ENCODE results near the gene ST3GAL4.

The ST3GAL4 gene

GRCh38 chr11:126352163-126352562 lies 3.3 kb upstream of the ST3GAL4 start:
- TF ChIP-seq, protein P1, sequence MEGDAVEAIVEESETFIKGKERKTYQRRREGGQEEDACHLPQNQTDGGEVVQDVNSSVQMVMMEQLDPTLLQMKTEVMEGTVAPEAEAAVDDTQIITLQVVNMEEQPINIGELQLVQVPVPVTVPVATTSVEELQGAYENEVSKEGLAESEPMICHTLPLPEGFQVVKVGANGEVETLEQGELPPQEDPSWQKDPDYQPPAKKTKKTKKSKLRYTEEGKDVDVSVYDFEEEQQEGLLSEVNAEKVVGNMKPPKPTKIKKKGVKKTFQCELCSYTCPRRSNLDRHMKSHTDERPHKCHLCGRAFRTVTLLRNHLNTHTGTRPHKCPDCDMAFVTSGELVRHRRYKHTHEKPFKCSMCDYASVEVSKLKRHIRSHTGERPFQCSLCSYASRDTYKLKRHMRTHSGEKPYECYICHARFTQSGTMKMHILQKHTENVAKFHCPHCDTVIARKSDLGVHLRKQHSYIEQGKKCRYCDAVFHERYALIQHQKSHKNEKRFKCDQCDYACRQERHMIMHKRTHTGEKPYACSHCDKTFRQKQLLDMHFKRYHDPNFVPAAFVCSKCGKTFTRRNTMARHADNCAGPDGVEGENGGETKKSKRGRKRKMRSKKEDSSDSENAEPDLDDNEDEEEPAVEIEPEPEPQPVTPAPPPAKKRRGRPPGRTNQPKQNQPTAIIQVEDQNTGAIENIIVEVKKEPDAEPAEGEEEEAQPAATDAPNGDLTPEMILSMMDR (IDR thresholded peaks at IDR 0.05; ENCODE audit: low read depth, low read length, missing control alignments): no peak
- H3K4me3 ChIP-seq (replicated peaks; ENCODE audit: low read depth, low read length): no peak overlapping the region

DNA sequence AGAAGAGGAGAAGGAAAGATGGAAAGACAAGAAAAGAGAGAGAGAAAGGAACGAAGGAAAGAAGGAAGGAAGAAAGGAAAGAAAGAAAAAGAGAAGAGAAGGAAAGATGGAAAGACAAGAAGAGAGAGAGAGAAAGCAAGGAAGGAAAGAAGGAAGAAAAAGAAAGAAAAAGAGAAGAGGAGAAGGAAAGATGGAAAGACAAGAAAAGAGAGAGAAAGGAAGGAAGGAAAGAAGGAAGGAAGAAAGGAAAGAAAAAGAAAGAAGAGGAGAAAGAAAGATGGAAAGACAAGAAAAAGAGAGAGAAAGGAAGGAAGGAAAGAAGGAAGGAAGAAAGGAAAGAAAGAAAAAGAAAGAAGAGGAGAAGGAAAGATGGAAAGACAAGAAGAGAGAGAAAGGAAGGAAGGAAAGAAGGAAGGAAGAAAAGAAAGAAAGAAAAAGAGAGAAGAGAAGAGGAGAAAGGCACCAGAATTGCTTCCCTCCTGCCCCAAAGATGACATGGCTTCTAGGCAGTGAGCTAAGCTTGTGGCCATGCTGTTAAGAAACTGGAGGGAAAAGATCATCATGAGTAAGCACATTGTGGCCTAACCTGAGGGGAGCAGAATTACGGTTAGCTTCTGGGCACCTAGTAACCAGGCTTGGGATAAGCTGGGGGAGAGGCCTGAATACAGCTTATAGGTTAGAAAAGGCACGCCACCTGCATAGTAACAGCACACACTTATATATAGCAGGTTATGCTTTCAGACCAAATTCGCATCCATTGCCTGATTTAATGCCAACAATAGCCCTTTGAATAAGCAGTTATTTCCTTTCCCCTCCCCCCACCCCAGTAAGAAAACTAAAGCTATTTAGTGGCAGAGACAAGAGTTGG lies 2.3 kb upstream of the ST3GAL4 start:
- H3K4me3 ChIP-seq (replicated peaks; ENCODE audit: low read depth, low read length): peak overlapping the region; percentile 5
- peak; percentile 32 for DNase-seq (ENCODE audit: extremely low read depth, low read depth)
- TF ChIP-seq, protein P1 (IDR thresholded peaks at IDR 0.05; ENCODE audit: low read depth, low read length, missing control alignments): no peak

More at GRCh38 chr11:126352163-126352562, 3.3 kb upstream of the ST3GAL4 start:
- DNase-seq (ENCODE audit: extremely low read depth, low read depth): no peak

DNA sequence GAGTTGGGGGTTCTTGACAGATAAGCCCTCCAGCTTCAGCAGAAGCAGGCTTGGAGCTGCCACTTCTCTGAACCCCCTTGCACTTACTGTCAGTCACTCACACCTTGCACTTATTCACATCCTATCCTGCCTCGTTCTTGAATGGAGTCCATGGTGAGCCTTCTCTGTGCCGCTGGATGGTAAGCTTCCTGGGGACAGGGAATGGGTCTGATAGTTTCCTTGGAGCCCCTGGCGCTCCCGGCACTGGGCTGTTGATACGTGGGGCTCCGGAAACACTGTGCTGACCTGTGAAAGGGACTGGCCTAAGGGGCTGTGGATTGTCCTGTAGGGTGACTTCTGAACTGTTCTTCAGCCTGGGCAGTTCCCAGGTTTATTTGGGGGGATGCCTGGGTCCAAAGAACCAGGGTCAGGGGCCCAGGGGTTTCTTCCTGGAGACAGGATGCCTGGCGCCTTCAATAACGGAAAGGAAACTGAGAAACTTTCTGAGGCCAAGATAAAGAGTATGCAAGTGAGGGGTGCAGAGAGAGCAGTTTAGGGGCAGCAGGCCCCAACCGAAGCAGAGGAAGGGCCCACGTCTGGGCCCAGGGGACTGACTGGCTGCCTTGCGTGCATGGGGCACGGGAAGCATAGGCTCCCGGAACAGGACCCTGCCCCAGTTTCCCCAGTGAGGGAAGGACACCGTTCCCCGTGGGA lies 709 bp upstream of the ST3GAL4 start:
- DNase-seq (ENCODE audit: extremely low read depth, low read depth): no peak
- TF ChIP-seq, protein P1 (IDR thresholded peaks at IDR 0.05; ENCODE audit: low read depth, low read length, missing control alignments): no peak
- H3K4me3 ChIP-seq (replicated peaks; ENCODE audit: low read depth, low read length): peak overlapping the region; percentile 60

GRCh38 chr11:126355926-126356897 lies 726 bp downstream of the ST3GAL4 start:
- no peak for DNase-seq (ENCODE audit: extremely low read depth, low read depth)
- H3K4me3 ChIP-seq (replicated peaks; ENCODE audit: low read depth, low read length): peak overlapping the region; percentile 60
- TF ChIP-seq, protein P1 (IDR thresholded peaks at IDR 0.05; ENCODE audit: low read depth, low read length, missing control alignments): no peak

DNA sequence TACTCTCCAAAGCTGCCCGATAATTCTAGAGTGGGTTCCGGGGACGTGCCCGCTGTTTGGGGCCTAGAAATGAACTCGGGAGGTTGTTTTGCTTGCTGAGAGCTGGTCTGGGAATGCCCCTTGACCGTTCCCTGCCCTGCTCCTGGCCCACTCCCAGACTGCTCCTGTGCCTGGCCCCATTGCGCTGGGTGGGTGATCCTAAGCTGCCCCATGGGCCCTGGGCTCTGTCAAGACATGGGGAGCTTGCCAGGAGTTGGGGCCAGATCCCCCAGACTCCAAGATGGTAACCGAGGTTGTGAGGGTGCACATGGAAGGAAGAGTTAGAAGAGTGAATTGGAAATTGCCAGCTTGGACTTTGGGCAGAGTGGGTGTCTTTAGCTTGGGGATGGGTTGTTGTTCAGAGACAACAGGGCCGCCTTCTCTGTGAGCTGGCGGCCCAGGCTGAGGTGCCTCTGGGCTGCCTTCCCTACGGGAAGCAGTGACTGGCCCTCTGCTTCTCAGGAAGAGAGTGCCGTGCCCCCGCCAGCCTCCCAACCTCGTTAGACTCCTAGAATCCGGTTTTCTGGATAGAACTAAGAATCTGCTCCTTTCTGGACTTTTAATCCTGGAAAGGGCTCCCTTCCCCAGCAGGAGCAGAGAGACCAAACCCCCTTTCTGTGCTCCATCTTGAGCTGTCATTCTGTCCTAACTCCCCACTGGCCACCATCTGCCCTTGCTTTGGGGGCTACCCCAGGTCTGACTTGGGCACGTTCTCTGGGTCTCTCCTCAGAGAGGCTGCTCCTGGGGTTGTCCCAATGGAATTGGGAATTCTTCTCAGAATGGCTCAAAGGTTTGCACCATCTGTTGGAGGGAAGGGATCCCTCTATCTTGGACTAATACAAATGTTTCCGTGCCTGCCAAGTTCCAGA lies 1.8 kb downstream of the ST3GAL4 start:
- TF ChIP-seq, protein P1 (IDR thresholded peaks at IDR 0.05; ENCODE audit: low read depth, low read length, missing control alignments): no peak
- DNase-seq (ENCODE audit: extremely low read depth, low read depth): no peak
- peak overlapping the region; percentile 60 for H3K4me3 ChIP-seq (replicated peaks; ENCODE audit: low read depth, low read length)

Measured in HFF-Myc (cell line).